GM18909 (cell line): ENCODE data around the gene TOR1AIP1.
A peak's percentile ranks its signal among the peaks of the same experiment; 100 is the strongest.
"Not testable (repeated sequence)": the region's sequence is repeated elsewhere in the genome, so short reads cannot be mapped to it uniquely, and the experiment has no call there.

Experiments
- ATAC-seq: cut with Tn5 transposase; IDR thresholded peaks from one replicate; pipeline ENCODE4 v1.9.1; 2021; ENCODE audit warnings: mild to moderate bottlenecking; ENCODE audit not compliant: unreplicated experiment, poor library complexity

The TOR1AIP1 gene, protein sequence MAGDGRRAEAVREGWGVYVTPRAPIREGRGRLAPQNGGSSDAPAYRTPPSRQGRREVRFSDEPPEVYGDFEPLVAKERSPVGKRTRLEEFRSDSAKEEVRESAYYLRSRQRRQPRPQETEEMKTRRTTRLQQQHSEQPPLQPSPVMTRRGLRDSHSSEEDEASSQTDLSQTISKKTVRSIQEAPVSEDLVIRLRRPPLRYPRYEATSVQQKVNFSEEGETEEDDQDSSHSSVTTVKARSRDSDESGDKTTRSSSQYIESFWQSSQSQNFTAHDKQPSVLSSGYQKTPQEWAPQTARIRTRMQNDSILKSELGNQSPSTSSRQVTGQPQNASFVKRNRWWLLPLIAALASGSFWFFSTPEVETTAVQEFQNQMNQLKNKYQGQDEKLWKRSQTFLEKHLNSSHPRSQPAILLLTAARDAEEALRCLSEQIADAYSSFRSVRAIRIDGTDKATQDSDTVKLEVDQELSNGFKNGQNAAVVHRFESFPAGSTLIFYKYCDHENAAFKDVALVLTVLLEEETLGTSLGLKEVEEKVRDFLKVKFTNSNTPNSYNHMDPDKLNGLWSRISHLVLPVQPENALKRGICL

DNA sequence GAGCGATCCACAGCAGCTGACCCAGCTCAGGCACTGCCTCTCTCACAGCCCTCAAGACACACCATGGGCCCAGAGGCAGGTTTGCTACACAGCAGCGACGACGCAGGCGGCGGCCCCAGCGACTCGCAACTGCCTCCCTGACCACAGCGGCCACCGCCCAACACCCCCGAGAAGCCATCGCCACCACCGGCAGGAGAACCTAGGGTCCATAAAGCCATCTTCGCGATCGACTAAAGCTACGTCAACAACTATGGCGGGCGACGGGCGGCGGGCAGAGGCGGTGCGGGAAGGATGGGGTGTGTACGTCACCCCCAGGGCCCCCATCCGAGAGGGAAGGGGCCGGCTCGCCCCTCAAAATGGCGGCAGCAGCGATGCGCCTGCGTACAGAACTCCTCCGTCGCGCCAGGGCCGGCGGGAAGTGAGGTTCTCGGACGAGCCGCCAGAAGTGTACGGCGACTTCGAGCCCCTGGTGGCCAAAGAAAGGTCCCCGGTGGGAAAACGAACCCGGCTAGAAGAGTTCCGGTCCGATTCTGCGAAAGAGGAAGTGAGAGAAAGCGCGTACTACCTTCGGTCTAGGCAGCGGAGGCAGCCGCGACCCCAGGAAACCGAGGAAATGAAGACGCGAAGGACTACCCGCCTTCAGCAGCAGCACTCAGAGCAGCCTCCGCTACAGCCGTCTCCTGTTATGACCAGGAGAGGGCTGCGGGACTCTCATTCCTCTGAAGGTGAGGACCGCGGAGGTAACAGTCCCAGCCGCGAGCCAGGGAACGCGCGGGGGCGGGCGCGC, at the start of gene TOR1AIP1:
TSS of gene TOR1AIP1 (plus strand) at position 33 of the 787 bp plus-strand sequence. CDS start at position 251, 218 bp downstream.
- ATAC-seq: peak; percentile 74

DNA sequence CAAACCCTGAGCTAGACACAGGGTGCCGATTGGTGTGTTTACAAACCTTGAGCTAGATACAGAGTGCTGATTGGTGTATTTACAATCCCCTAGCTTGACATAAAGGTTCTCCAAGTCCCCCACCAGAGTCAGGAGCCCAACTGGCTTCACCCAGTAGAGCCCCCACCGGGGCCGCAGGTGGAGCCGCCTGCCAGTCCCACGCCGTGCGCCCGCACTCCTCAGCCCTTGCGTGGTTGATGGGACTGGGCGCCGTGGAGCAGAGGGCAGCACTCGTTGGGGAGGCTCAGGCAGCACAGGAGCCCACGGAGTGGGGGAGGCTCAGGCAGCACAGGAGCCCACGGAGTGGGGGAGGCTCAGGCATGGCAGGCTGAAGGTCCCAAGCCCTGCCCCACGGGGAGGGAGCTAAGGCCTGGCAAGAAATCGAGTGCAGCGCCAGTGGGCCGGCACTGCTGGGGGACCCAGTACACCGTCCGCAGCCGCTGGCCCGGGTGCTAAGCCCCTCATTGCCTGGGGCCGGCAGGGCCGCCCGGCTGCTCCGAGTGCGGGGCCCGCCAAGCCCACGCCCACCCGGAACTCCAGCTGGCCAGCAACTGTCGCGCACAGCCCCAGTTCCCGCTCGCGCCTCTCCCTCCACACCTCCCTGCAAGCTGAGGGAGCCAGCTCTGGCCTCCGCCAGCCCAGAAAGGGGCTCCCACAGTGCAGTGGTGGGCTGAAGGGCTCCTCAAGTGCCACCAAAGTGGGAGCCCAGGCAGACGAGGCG, 45.2 kb upstream of the TOR1AIP1 start:
- not testable (repeated sequence) for ATAC-seq

DNA sequence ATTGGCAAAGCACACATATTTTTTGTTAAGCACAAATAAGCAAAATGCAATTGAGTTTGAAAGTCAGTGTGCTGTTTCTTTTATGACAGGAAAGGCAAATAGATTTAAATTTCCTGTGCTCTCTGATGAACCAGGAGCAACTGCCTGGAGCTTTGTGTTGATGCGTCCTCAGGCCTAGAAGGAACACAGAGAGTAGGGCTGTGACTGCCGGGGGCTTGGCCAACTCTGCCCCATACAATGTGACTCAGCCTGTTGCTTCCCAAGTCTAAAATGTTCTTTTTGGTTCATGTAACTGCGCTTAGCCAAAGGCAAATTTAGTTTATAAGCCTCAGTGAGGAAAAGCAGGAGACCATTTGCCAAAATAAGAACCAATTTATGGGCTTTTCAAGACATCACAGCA, 42.0 kb upstream of the TOR1AIP1 start:
- no peak for ATAC-seq

DNA sequence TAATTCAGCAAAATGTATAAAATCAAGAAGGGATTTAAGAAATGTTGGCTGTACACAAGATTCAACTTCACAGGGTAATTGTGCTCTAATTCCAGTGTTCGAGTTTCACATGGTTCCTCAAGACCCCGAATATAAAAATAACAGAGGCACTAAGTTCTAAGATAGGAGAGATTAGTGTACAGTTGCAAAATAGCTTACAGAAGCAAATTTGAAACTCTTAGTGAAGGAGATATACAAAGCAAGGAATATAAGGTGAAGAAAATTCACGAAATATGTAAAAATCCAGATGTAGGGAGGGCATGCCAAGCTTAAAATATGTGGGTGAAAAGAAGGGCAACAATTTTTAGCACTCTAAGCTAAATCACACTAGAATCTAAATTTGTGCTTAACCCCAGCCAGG, 33.9 kb upstream of the TOR1AIP1 start:
- ATAC-seq: no peak

DNA sequence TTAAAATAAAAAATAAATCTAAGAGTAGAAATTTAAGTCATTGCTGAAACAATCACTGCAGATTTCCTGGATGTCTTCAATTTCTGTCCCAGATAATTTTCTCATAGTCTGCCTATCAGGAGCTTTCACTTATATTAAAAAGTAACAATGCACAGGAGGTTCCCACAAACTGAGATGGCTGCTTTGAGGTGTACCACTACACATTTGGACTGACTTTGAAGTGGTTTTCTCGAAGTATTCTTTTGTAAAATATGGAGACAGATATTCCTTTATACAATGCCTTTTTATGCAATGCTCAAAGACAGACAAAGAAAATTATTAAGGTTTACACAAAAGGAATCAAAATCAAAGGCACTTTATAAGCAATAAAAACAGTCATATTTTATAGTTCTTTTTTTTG, 29.0 kb upstream of the TOR1AIP1 start:
- ATAC-seq: no peak

DNA sequence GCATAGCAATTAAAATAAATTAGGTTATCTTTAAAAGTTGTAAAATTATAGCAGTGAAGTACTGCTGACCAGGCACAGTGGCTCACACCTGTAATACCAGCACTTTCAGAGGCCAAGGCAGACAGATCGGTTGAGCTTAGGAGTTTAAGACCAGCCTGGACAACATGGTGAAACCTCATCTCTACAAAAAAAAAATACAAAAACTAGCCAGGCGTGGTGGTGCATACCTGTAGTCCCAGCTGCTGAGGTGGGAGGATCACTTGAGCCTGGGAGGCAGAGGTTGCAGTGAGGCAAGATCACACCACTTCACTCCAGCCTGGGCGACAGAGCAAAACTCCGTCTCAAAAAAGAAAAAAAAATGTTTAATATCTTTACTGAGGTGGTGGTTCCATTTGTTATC, 26.3 kb upstream of the TOR1AIP1 start:
- not testable (repeated sequence) for ATAC-seq

DNA sequence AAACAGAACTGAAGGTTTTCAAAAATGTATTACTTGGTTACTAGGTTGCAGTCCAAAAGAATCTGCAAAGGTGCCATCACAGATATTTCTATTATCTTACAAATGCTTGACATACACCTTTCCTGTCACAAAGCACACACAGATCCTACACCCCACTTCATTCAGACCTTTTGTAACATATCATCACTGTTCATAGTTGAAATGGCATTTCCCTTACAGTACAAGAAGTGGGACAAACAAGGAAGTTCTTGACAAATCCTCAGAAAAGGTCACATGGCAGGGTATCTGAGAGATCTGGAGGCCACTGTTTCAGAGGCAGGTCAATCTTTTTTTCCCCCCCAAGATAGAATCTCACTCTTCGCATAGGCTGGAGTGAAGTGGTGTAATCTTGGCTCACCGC, 25.8 kb upstream of the TOR1AIP1 start:
- ATAC-seq: no peak

DNA sequence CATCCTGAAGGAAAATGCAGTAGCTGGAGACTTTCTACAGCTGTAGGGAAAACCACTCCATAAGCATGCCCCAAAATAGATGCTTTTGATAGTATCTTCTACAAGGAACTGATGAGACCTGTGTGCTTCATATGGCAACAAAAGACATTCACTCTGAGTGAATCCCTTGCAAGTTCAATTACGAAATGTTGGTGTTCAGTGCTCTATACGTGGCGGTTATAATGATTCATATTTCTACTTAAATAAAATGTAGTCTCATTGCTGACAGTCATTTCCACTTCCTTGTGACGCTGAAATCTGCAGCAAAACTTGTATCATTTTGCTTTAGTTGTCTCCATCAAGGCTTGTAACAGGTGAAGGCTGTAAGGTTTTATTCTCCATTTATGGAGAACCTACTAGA, 25.1 kb upstream of the TOR1AIP1 start:
- ATAC-seq: no peak

DNA sequence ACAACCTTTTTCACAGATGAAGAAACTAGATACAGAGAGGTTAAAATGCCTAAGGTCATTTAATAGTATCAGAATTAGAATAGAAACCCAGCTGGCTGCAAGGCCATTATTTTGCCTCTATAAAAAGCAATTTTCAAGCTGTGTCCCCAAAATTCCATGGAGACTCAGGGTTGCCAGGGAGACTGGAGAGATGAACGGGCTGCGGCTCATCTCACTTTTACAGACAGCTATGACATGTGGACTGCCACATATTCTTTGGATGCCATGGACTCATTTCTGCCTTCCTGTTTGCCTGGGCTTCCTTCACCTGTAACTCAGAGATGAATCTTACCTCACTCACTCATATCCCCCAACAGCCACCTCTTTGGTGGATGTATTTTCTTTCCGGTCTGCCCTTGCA, 21.4 kb upstream of the TOR1AIP1 start:
- no peak for ATAC-seq

DNA sequence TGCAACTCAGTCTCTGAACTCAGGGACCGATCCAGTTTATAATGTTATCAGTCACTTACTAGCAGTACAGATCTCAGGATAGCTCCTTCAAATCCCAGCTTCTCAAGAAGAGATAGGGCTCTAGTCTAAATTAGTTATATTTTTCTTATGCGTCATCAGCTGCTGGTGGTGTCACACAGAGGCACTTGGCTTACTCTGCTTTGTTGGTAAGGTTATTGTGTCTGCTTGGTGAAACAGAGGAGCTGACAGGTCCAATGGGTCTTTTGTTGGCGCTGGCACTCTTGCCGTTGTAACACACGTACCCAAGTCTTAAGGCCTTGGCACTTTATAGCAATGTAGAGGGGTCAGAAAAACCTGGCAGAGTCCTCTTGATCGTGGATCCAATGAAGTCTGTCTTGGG, 16.7 kb upstream of the TOR1AIP1 start:
- no peak for ATAC-seq

DNA sequence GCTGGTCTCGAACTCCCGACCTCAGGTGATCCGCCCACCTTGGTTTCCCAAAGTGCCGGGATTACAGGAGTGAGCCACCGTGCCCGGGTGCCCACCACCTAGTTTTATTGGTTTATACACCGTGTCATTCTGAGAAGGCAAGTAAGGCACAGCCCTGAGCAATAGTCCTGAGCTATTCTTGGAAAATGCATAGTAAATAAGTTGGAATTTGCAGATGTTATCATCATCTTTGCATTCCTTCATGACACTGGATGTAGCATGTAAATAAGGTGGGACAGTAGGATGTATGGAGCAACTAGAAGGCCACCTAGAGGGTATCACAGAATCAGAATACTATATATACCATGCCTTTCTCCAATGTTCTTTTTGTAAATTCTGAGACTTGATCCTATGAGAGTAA, 15.5 kb upstream of the TOR1AIP1 start:
- no peak for ATAC-seq

DNA sequence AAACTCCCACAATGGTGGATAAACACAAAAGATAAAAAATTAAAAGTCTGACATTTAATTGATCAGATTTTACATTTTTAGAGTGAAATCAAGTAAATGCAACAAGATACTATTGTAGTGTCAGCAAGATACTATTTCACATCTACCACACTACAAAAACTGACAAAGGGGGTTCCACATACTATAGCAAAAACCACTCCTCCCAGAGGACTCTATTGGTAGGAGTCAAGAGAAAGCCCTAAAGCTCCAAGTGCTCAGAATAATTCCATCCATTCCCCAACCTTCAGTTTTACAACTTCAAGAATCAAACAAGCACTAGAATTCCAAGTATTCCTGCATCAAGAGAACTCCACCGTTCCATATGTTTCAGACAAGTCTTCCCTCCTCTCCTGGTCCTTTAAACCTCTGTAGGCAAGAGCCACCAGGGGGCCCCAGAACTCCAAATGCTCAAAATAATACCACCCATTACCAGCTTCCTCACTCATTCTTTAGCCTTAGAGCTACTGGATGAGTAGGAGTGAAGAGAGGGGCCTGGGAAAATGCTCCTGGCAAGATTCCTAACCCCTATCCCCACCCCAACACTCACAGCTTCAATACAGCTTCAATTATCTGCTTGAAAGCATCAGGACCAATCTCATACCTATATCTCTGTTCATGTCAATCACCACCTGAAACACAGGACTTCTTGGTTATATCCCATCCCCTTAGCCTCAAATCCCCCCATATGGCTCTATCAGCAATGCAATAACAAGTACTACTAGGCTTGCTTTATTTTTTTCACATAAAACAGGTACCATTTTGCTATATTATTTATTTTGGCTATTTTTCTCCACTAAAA, 14.4 kb upstream of the TOR1AIP1 start:
- peak; percentile 73 for ATAC-seq

DNA sequence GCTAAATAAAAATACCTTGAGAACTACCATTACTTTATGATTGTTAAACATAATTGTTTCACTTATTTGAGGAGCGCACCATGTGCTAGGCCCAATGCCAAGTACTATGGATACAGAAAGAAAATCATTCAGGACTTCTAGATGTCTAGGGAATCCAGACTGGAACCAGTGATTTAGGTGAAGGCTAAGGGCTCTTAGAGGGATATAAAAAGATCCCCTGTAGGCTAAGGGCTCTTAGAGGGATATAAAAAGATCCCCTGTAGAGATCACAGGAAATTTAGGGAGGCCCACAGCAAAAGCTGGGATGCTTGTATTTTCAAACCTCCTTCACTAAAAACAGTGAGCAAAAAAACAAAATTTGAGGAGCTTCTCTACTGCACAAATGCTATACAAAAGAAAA, 11.2 kb upstream of the TOR1AIP1 start:
- ATAC-seq: no peak

DNA sequence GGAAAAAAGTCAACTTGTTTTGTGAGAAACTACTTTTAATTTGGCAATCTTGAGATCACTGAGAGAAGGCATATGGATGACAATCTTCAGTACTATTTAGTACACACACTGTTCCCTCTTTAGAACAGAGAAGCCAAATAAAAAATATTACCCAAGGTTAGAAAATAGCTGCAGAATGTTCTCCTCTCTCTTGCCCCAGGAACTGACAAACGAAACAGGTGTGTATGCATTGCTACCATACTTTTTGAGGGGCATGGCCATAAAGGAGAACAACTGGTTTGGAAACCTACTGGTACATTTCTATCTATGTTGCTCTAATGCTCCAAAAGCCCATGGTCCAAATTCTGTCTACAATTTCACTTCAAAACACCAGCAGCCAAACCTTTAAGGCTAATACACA, 10.1 kb upstream of the TOR1AIP1 start:
- ATAC-seq: no peak

DNA sequence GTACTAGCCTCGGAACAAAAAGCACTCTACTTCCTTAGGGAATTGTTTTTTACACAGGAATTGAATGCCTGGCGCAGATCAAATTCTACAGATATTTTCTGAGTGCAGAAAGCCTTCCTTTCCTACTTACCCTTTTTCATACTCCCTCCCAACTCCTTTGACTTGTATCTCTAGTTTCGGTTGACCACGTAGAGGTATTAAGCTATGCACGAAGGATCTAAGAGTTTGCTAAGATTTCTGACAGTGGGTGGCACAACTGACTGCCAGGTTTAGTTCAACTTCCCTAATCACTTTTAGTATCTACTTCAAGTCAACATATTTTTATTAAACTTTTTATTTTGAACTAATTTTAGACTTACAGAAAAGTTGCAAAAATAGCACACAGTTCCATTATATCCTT, 9.5 kb upstream of the TOR1AIP1 start:
- no peak for ATAC-seq

DNA sequence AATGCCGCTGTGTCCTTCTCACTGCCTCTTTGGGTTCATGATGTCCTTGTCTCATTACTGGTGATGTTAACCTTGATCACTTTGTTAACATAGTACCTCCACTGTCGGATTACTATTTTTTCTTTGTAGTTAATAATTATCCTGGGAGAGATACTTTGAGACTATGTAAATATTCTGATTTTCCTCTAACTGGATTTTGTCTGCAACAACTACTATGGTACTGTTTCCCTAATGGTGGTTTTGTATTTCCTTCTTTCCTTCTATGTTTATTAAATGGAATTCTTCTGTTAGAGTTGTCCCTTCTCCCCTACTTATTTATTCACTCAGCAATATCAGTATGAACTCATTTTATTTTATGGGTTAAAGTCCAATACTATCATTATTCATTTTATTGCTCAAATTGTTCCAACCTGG, 8.6 kb upstream of the TOR1AIP1 start:
- no peak for ATAC-seq

DNA sequence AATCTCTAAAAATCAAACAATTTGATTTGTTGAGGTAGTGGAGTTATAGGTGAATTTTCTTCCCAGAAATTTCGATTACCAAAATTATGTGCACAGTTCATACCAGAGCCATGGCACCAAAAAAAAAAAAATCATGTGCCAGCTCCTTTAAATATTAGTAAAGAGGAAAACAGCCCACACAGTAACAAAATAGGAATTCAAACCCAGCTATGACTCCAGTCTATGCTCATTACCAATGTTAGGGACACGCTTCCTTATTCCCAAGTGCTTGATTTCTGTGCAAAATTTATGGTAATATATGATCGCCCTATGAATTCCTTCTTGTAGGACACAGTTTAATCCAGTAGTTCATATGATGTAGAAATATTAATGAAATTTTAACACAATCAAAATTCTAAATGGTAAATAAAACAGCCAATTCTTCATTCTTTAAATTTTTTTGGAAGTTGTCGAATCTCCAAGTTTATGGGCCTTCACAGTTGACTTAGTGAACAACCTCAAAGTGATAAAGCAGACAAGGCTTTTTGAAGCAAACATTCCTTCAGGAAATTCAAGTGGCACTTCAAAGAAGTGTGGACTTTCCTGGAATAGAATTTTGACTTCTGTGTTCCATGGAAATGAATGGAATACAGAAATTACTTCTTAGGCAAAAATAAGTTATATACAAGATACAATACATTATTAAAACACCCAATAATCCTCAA, 6.3 kb upstream of the TOR1AIP1 start:
- ATAC-seq: no peak

DNA sequence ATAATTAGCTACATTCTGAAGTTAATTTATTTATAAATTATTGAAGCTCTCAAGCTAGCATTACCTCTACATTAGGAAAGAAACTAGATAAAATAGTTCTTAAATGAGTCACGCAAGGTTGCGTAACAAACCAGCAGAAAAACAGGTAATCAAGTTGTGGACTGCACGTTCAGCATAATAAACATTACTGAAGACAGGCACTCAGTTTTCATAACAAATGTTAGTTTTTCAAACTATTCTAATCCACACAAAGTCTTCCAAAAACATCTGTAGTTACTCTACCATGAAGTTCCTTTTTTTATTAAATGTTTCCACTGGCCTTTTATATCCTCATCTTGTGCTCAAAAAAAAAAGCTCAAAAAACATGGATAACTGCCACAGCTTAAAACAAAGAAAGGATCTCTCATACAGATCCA, 5.8 kb upstream of the TOR1AIP1 start:
- no peak for ATAC-seq
